Measurements from ENCODE around the gene ESYT2.

ESYT2 gene

DNA sequence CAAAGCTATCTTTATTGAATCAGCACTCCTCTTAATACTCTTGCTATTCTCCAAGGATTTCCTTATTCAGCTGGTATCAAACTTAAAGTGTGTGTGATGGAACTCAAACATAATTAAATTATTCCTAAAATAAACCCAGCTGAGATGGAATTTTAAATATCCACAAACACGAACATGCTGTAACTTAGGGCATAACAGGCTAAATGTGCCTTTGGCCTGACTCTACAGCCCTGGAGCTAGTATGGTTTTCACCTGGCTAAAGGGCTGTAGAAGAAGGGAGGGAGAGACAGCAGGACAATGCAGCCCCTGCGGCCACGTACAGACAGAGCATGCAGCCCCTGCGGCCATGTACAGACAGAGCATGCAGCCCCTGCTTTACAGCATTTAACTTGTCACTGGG is 34.0 kb downstream of the ESYT2 start:
- DNase-seq = no peak

DNA sequence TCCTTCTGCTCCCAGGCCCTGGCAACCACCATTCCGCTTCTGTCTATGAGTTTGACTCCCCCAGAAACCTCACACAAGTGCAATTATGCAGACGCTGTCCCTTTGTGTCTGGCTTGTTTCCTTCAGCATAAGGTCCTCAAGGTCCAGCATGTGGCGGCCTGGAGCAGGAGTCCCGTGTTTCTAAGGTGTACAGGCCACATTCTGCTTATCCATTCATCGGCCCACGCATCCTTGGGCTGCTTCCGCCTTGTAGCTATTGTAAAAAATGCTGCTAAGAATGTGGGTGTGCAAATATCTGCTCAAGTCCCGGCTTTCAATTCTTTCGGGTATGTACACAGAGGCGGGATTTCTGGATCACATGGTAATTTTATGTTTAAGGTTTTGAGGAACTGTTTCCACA is 38.2 kb downstream of the ESYT2 start:
- DNase-seq = no peak

DNA sequence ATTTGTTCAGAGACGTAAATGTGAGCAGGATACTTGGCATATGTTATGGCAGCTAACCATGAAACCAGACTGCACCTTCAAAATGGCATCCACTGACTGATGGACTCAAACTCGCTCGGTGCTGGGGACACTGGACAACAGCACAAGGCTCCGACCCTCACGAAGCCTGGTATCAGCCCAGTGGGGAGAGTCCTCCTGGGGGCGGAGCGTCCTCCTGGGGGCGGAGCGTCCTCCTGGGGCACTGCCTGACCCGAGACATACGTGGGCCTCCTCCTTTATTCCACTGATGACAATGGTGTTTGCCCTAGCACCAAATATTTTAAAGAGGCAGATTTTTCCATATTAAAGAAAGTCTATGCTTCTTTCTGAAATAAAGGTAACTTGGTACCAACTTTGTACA is 39.5 kb downstream of the ESYT2 start:
- no peak for DNase-seq

DNA sequence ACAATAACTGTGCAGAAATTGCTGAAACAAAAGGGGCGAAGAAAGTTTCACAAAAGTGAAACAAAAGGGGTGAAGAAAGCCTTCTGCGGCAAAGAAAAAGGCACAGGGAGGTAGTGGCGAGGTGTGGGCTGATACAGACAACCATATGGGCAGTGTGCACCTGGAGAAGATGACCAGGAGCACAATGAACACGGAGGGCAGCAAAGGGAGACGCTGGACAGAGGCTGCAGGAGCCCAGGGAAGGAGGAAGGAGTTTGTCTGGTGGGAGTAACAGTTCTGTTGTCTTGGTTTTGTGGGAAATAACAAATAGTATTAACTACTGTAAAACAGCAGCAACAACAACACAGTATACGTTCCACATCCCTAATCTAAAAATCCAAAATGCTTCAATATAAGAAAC is 42.4 kb downstream of the ESYT2 start:
- DNase-seq = no peak

DNA sequence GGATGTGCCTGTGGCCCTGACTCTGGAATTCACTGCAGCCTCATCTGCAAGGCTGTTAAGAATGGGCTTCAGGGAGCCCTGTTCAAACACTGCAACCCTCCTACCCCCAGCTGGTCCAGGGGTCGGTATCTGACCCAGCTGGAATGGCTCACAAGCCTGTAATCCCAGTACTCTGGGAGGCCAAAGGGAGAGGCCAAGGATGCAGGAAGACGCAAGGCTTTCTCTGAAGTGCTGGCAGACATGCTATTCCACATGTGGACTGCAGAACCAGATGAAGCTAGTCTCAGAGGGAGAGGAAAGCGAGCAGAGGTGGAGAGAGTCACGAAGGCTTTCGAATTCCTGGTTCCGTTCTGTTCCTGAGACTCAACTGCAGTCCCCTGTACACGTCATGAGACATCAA is 45.0 kb downstream of the ESYT2 start:
- no peak for DNase-seq

DNA sequence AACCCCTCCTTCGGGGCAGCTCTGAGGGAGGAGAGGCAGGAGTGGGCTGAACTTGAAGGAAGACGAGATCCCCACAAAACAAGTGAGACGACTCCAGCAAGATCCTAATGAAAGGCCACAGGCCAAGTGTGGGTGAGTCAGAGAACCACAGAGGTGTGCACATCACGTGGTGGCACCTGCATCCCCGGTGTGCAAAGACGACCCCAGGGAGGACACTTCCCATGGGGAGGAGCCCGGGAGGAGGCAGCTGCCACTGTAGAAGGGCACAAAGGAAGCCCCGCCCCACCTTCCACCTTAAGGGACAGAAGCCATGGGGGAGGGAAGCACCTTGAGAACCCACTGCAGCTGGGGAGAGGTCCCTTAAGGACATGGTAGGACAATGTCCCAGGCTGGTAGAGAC is 45.7 kb downstream of the ESYT2 start:
- DNase-seq = no peak

DNA sequence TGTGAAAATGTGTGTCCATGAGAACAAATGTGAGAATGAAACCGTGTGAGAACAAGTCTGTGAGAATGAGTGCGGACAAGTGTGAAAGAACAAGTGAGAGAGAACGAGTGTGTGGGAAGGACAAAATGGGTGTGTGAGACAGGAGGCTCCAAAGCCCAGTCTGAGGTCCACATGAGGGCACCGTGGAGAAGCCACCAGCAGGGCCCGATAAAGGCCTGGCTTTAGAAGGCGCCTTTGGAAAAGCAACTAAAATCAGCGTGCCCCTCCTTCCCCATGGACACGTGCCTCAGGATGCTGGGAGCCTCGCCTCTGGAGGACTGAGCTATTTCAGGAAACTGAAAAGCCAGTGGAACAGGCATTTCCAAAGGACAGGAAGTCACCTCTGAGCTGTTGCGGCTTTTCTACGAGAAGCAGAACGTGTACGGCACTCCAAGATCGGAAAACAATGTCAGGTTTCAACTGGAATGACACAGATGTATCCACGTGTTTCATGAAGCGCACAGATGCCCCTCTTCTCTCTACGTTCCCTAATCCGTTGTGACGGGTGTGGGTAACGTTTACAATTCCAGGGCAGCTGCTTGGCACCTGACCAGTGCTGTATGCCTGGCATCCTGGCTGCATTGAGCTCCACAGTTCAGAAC is 46.4 kb downstream of the ESYT2 start:
- no peak for DNase-seq

DNA sequence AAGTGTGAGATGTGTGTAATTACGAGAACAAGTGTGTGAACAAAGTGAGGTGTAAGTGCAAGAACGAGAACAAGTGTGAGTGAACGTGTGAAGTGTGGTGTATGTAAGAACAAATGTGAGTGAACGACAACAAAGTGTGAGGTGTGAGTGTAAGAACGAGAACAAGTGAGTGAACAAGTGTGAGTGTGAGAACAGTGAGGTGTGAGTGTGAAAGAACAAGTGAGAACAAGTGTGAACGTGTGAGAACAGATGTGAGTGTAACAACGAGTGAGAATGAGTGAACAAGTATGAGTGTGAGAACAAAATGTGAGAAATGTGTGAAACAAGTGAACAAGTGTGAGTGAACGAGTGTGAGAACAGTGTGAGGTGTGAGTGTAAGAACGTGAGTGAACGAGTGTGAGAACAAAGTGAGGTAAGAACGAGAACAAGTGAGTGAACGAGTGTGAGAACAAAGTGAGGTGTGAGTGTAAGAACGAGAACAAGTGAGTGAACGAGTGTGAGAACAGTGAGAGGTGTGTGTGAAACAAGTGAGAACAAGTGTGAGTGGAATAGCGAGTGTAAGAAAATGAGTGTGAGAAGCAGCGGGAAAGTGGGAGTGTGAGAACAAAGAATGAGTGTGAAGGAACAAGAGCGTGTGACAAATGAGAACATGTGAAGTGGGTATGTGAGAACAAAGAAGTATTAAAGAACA is 47.2 kb downstream of the ESYT2 start:
- no peak for DNase-seq

DNA sequence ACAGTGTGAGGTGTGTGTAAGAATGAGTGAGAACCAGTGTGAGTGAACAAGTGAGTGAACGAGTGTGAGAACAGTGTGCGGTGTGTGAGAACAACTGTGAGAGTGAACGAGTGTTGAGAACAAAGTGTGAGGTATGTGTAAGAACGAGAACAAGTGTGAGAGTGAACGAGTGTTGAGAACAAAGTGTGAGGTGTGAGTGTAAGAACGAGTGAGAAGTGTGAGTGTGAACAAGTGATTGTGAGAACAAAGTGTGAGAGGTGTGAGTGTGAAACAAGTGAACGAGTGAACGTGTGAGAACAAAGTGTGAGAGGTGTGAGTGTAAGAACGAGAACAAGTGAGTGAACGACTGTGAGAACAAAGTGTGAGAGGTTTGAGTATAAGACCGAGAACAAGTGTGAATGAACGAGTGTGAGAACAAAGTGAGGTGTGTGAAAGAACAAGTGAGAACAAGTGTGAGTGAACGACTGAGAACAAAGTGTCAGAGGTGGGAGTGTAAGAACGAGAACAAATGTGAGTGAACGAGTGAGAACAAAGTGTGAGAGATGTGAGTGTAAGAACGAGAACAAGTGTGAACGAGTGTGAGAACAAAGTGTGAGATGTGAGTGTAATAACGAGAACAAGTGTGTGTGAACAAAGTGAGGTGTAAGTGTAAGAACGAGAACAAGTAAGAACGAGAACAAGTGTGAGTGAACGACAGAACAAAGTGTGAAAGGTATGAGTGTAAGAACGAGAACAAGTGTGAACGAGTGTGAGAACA is 47.9 kb downstream of the ESYT2 start:
- DNase-seq = no peak

DNA sequence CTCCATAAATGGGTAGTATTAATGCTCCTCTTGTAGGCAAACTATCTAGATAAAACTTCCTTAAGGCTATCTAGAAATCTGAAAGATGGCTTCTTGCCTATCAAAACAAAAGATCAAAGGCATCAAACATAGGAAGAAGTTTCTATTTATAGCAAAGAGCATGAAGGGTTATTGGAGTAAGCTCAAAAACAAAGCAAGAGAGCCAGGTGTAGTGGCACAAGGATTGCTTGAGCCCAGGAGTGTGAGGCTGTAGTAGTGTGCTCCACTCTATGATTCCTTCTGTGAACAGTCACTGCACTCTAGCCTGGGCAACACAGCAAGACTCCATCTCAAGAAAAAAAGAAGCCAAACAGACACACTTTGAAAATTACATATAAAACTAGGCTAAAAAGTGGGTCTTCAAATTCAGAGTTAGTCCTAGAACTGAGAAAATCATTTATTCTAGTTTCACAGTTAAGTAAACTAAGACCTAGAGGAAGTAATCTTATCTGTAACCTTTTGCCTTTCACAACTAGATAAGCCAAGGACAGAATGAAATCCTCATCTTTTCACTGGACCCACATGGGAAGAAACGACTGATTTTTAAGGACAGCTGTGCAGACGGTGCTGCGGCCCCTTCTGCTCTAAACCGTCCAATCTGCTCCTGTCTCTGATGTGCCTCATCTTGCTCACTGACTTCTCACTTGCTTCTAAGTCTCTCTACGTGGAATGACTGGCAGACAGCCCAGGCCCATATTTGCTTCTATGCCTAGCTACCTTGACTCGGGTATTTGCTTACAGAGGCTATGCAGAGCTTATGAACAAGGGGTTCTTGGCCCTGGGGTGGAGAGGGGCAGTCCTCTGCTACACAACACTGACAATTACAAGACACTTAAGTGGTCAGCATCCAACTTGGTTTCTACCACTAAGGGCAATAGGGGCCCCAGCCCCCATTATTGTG is 50.0 kb downstream of the ESYT2 start:
- DNase-seq = no peak

DNA sequence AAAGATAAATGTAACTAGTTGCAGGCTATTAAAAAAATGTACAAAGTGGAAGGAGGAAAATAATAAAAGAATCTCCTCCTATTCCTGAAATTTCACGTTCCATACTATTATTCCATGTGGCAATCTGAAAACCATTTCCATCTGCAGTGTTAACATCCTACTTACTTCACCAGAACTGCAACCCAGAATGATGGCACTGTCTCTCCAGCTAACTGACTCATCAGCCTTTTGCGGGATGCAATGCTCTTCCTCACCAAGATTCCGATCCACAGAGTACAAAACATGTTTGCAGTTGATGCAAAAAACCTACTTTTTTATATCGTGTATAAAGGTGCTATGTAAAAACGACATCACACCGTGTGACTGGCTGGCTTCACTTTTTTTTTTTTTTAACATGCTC is 50.8 kb downstream of the ESYT2 start:
- no peak for DNase-seq

DNA sequence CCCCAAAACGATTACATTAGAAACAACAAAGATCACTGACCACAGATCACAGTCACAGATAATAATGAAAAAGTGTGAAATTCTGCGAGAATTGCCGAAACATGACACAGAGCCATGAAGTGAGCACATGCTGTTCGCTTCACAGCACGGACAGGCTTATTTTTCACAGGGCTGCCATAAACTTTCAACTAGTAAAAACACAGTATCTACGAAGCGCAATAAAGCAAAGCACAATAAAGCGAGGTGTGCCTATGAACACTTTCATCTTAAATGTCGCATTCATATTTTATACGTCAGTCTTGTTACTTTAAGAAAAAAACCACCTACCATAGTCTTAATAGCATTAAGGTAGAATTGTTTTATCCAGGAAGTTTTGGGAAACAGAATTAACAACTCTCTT is 51.5 kb downstream of the ESYT2 start:
- DNase-seq = no peak

DNA sequence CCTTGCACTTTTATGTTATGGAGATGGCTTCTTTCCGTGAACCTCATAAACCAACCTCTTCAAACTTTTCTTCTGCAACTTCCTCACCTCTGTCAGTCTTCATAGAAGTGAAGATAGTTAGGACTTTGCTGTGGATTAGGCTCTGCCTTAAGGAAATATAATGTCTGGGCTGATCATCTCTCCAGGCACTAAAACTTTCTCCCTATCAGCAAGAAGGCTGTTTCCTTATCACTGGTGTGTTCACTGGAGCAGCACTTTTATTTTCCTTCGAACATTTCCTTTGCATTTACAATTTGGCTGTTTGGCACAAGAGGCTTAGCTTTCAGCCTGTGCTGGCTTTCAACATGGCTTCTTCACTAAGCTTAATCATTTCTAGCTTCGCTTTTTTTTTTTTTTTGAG is 52.8 kb downstream of the ESYT2 start:
- no peak for DNase-seq

DNA sequence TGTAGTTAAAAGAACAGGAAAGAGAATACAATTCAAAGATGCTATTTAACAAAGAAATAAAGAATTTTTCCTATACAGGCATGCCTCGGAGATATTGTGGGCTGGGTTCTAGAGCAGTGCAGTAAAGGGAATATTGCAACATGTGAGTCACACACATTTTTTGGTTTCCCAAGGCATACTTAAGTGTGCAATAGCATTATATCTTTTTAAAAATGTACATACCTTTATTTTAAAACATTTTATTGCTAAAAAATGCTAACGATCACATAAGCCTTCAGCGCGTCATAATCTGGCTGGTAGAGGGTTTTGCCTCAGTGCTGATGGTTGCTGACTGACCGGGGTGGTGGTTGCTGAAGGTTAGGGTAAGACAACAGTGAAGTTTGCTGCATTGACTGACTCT is 54.4 kb downstream of the ESYT2 start:
- DNase-seq = no peak

DNA sequence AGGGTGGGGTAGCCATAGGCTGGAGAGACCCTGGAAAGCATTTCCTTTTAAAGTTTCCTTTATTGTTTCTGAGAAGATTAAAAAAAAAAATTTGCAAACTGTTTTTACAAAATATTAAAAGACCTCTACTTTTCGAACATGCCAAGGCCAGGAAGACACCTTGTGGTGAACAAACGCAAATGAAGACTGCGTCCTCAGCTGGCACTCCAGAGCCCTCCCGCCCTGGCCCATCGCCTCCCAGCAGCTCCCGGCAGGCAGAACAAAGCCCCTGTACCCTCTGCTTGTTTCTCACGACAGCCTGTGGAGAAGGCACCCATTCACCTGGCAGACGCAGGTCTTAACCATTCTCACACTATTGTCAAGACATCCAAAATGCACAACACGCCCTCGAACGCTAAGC is 56.4 kb downstream of the ESYT2 start:
- DNase-seq = no peak

DNA sequence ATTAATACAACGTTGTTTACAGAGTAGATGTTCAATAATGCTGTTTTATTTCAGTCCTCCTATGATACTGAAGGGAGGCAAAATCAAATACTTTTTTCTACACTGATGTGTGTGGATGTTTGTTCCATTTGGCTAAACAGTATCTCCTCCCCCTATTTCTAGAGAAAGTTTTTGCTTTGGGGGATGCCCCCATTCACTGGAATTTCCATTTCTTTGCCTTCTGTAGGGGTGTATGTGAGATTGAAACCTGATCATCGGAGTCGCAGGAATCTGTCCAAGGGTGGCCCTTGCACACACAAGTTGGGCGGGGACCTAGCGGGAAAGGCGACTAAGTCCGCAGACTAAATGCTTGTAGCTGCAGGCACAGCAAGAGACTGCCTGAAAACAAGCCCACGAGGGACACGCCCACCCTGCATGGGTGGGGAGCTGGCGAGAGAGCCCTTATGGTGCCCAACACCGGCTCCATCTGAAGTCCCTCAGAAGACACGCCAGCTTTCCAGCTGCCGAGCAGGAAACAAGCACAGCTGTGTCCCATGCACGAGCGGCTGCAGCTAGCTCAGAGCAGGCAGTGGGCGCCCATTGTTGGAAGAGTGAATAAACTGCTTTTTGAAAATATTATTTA is 58.0 kb downstream of the ESYT2 start:
- no peak for DNase-seq

DNA sequence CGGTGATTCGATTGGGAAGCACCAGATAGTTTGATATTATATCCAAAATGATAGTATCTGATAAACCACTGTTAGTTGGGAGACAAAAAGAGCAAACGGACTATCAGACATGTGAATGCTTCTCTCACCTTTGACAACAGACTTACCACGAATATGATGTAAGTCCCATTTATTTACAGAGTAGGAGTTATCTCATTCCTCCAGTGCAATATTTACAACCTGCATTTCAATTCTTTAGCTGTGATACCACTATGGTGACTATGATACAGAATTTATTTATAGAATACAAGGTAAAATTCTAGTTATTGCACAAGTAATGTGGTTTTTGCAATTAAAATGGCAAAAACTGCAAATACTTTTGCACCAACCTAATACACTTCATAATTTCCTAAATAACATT is 61.6 kb downstream of the ESYT2 start:
- DNase-seq = no peak

DNA sequence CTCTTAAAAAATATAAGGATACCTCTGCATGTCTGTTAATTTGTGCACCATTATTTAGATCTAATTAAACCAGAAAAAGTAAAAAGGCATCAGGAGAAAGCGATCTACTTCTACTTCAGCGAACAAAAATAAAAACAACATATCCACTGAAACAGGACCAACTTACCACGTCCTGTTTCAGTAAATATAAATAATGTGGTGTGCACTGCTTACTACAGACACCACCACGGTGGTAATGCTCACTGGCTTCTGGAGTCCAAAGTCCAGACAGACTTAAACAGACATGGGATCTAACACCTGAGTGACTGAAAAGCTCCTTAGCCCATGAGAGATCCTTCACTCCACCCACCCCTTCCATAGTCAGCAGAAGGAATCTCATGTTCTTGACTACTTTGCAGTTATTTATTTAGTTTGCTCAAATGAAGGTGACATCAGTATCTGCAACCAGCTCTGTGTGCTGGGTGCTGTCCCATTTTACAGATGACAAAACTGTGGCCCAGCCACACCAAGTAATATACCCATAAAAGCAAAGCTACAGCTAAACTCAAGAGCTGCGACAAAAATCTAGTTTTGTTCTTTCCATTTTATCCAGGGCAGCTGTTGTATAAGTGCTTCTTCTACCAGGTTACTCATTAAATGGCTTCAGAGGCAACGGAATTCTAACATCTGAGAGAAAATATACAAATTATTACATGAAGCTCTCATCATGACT is 62.6 kb downstream of the ESYT2 start:
- no peak for DNase-seq

DNA sequence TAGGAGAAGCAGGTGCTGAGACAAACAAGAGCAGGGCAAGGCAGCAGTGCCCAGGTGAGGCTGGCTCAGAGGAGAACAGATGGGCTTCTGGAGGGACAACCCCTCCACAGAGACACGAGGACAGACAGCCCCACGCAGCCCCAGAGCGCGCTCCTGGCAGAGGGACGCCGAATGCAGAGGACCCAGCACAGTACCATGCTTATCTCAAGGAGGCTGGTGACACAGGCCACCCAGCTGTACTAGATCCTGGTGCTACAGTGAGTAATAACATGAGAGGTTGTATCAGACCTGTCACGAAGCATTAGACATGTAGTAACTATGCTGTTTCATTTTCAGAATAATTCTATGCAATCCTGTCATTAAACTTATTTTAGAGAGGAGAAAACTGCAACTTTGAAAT is 64.3 kb downstream of the ESYT2 start:
- DNase-seq = no peak

DNA sequence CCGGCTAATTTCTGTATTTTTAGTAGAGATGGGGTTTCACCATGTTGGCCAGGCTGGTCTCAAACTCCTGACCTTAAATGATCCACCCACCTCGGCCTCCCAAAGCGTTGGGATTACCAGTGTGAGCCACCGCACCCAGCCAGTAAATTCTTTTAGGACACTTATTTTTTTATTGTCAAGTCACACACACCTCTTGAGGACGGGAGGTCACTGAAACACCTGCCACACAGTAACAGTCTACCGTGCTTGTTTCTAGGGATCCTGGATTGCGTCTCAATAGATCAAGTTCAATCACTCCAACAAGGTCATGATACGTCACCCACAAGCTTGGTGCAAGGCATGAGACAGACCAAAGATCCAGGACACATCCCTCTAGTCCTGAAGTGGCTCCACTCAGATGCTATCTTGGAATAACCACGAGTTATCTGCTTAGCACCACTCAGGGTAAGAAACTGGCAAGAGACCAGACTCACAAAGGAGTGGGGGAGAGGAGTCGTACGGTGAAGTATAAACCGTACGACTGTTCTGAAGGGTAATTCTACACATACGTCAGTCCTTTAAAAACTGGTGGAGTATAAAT is 65.8 kb downstream of the ESYT2 start:
- no peak for DNase-seq

DNA sequence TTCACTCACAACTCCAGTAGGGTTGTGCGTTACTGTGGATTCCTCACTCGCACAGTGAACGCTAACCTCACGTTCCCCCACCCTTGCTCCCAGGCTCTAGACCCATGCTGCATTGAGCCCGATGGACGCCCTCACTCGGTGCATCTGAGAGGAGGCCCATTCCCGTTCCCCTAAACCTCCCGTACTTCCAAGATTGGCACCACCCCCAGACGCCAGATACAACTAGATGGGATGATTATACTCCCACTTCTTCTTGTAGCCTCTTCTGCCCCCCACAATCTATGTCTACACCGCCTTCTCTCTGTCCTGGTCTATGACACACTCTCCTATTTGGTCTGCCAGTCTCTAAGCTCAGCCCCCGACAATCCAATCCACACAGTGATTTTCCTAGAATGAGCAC is 67.4 kb downstream of the ESYT2 start:
- no peak for DNase-seq

DNA sequence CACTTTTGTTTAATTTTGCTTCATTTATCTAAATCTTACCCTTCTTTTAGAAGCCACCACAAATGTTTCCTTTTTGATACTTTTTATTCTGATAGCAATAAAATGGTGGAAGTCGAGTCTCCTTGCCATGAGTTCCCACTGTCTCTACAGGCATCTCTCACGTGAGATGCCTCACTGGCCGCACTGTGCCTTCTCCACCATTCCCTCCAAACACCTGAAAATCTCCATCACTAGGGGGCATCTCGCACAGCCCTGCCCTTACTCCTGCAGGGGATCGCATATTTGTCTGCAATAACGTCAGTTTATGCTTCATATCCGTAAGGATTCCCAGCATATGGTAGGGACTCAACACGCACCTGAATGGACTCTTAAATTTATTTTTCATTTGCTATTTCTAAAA is 68.4 kb downstream of the ESYT2 start:
- DNase-seq = no peak
